Measurements from ENCODE around the gene LCN10. TPM values are rescaled to one million over a fixed set of nuclear protein-coding genes. Genes with fewer than 3 reads are reported as not detected.

Gene LCN10
- total RNA-seq, 2 experiments from 2014 or later = not detected

- H3K4me1 ChIP-seq (ENCODE audit: insufficient read depth, low read length) = peaks cover 21% of the 10 kb centered on the region
- Mint-ChIP-seq H3K9me3 (no peaks in the 10 kb centered on the region), H3K36me3 (ENCODE audit: low read depth) (no peaks in the 10 kb centered on the region), H3K4me1 (ENCODE audit: low read depth) (no peaks in the 10 kb centered on the region), H3K27ac (no peak overlapping the region), H3K4me3 (peak overlapping the region; percentile 38), H3K27me3 (peaks cover 39% of the 10 kb centered on the region)
- DNase-seq = peak in 1 of 14 experiments; percentile 25
- ATAC-seq (ENCODE audit: poor library complexity) = no peak
- no peak overlapping the region for H3K27ac ChIP-seq (ENCODE audit: low read depth in 1 of 2, low read length in 2 of 2)
- H3K4me3 ChIP-seq (ENCODE audit: low read length) = no peak overlapping the region
- H3K36me3 ChIP-seq (ENCODE audit: insufficient read depth, low read length) = no peaks in the 10 kb centered on the region
- peaks cover 0 to 18% of the 10 kb centered on the region in 2 experiments for H3K9me3 ChIP-seq (ENCODE audit: control insufficient read depth in 1 of 2, insufficient read depth in 1 of 2, low read length in 2 of 2)
- ChIA-PET POLR2A (interaction anchor here (0.6 to 2.1 kb wide), 3 partner anchors 9 to 806 kb away, joined by 3 to 12 read pairs (median 10); no protein-coding TSS in a partner anchor), CTCF (interaction anchor here (1.6 kb wide), 1 partner anchor 14 kb away, joined by 7 read pairs; no protein-coding TSS in a partner anchor)
- intact Hi-C loops (cut with DNase I, micrococcal nuclease) = no loop called here
- H3K27me3 ChIP-seq (ENCODE audit: control insufficient read depth in 1 of 2, insufficient read depth in 2 of 2, low read length in 2 of 2) = peaks cover 36 to 37% of the 10 kb centered on the region in 2 experiments
- TF ChIP-seq CTCF (IDR thresholded peaks at IDR 0.05) = no peak
Measured at GRCh38 chr9:136714096-136714892, 28.4 kb downstream of the LCN10 start.

- intact Hi-C loops (cut with DNase I, micrococcal nuclease) = no loop called here
- peak in 1 of 14 experiments; percentile 20 for DNase-seq
- Histone ChIP-seq H3K4me1 (ENCODE audit: insufficient read depth, low read length) (peaks cover 14% of the 10 kb centered on the region), H3K9me3 (ENCODE audit: control insufficient read depth in 1 of 2, insufficient read depth in 1 of 2, low read length in 2 of 2) (peaks cover 0 to 18% of the 10 kb centered on the region in 2 experiments), H3K27ac (ENCODE audit: low read depth in 1 of 2, low read length in 2 of 2) (no peak overlapping the region), H3K36me3 (ENCODE audit: insufficient read depth, low read length) (no peaks in the 10 kb centered on the region), H3K27me3 (ENCODE audit: control insufficient read depth in 1 of 2, insufficient read depth in 2 of 2, low read length in 2 of 2) (peaks cover 37% of the 10 kb centered on the region in 2 experiments), H3K4me3 (ENCODE audit: low read length) (no peak overlapping the region)
- CTCF ChIA-PET = interaction anchor here (1.6 kb wide), 1 partner anchor 14 kb away, joined by 7 read pairs; no protein-coding TSS in a partner anchor
- Mint-ChIP-seq H3K36me3 (ENCODE audit: low read depth) (no peaks in the 10 kb centered on the region), H3K4me3 (no peak overlapping the region), H3K27ac (no peak overlapping the region), H3K9me3 (no peaks in the 10 kb centered on the region), H3K27me3 (peaks cover 44% of the 10 kb centered on the region), H3K4me1 (ENCODE audit: low read depth) (no peaks in the 10 kb centered on the region)
- ATAC-seq (ENCODE audit: poor library complexity) = no peak
- POLR2A ChIA-PET = interaction anchor here (0.6 to 2.1 kb wide), 3 partner anchors 9 to 806 kb away, joined by 3 to 12 read pairs (median 10); no protein-coding TSS in a partner anchor
- no peak for TF ChIP-seq CTCF (IDR thresholded peaks at IDR 0.05)
Measured at GRCh38 chr9:136713550-136713949, 29.2 kb downstream of the LCN10 start.

DNA sequence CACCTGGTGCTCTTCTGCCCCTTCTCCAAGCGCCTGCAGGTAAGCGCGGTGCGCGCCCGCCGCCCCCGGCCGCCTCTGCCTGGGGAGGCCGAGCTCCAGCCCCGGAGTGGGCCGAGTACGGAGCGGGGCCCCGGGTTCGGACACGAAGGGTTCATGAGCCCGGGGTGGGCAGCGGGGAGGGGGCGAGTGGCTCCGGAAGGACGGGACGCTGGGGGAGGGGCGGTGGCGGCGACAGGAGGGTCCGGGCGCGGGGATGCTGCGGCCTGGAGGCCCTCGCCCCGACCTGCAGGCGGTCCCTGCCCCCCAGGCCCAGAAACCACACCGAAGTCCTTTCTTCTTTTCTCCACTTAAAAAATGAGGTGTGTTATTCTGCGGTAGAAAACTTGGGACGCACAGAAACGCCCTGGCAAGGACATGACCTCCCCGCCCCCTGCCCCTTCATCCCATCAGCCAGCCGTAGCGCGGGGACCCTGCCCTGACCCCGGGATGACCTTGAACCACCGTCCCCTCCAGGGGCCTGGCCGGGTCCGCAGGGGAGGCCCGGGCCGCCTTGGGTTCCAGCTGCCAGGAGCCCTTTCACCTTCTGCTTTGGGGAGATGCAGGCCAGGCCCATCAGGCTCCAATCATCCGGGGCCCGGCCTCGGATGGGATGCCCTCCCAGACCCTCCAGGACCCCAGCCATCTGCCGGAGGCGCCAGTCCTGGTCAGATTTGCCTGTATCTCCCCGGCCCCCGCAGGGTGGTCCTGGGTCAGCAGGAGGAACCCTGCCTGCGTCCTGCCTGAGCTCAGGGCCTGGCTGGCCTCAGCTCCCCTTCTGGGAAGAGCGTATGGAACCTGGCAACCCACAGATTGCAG lies 29.8 kb downstream of the LCN10 start:
- Histone ChIP-seq H3K4me1 (ENCODE audit: insufficient read depth, low read length) (peaks cover 14% of the 10 kb centered on the region), H3K4me3 (ENCODE audit: low read length) (no peak overlapping the region), H3K36me3 (ENCODE audit: insufficient read depth, low read length) (no peaks in the 10 kb centered on the region), H3K27me3 (ENCODE audit: control insufficient read depth in 1 of 2, insufficient read depth in 2 of 2, low read length in 2 of 2) (peaks cover 37% of the 10 kb centered on the region in 2 experiments), H3K27ac (ENCODE audit: low read depth in 1 of 2, low read length in 2 of 2) (no peak overlapping the region), H3K9me3 (ENCODE audit: control insufficient read depth in 1 of 2, insufficient read depth in 1 of 2, low read length in 2 of 2) (peaks cover 0 to 18% of the 10 kb centered on the region in 2 experiments)
- ChIA-PET POLR2A (interaction anchor here (2.0 to 2.1 kb wide), 2 partner anchors 10 to 15 kb away, joined by 10 to 12 read pairs; no protein-coding TSS in a partner anchor), CTCF (interaction anchor here (1.6 kb wide), 1 partner anchor 15 kb away, joined by 7 read pairs; no protein-coding TSS in a partner anchor)
- no peaks in the 10 kb centered on the region for H3K9me3 Mint-ChIP-seq
- ATAC-seq (ENCODE audit: poor library complexity) (no peak), DNase-seq (peak in 1 of 14 experiments; percentile 16)
- TF ChIP-seq CTCF (IDR thresholded peaks at IDR 0.05) = no peak
- H3K27ac Mint-ChIP-seq = no peak overlapping the region
- no peaks in the 10 kb centered on the region for H3K4me1 Mint-ChIP-seq (ENCODE audit: low read depth)
- H3K4me3 Mint-ChIP-seq = no peak overlapping the region
- H3K36me3 Mint-ChIP-seq (ENCODE audit: low read depth) = no peaks in the 10 kb centered on the region
- intact Hi-C loops (cut with DNase I, micrococcal nuclease) = no loop called here
- peaks cover 50% of the 10 kb centered on the region for H3K27me3 Mint-ChIP-seq

Measured in CD4-positive, alpha-beta T cell (primary cell).